PFSK-1 (cell line): Measurements from ENCODE around the gene L3MBTL4.

ENCODE experiments used
- POLR2AphosphoS5 ChIP-seq: IDR thresholded peaks from 2 replicates; pipeline ENCODE4 v1.6.1; 2012; ENCODE audit warnings: low read depth, mild to moderate bottlenecking, control low read depth, low read length, moderate library complexity
- TAF1 ChIP-seq: IDR thresholded peaks from 2 replicates; pipeline ENCODE4 v1.6.1; 2012; ENCODE audit warnings: low read length, control low read depth, borderline replicate concordance; ENCODE audit not compliant: insufficient read depth
- TF ChIP-seq, protein P1 (sequence below), 2 experiments: IDR thresholded peaks; 2 replicates each; pipeline versions ENCODE4 v1.6.1 to v1.8.0; 2011 to 2012; ENCODE audit warnings: low read depth in 2 of 2, low read length in 2 of 2, control low read depth in 1 of 2, inconsistent platforms in 1 of 2, mild to moderate bottlenecking in 1 of 2, moderate library complexity in 1 of 2; ENCODE audit not compliant: insufficient read depth in 1 of 2

DNA sequence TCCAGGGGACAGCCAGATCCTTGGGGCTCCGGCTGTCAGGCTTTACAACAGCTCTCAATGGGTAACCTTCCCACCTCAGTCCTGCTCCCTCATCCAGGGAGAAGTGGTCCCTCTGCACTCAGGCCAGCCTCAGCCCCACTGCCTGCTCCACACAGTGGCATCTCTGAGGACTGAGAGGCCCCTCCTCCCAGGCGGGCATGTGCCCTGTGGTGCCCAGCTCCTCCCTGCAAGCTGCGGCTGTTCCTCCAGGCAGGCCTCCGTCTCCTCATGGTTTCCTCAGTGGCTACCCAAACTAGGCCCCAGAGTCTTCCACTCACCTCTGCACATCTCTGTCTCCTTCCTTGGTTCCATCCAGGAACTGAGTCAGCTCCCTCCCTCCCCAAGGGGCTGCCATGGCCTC, 437.7 kb downstream of the L3MBTL4 start:
- TF ChIP-seq TAF1 (no peak), POLR2AphosphoS5 (no peak)
- TF ChIP-seq, protein P1, sequence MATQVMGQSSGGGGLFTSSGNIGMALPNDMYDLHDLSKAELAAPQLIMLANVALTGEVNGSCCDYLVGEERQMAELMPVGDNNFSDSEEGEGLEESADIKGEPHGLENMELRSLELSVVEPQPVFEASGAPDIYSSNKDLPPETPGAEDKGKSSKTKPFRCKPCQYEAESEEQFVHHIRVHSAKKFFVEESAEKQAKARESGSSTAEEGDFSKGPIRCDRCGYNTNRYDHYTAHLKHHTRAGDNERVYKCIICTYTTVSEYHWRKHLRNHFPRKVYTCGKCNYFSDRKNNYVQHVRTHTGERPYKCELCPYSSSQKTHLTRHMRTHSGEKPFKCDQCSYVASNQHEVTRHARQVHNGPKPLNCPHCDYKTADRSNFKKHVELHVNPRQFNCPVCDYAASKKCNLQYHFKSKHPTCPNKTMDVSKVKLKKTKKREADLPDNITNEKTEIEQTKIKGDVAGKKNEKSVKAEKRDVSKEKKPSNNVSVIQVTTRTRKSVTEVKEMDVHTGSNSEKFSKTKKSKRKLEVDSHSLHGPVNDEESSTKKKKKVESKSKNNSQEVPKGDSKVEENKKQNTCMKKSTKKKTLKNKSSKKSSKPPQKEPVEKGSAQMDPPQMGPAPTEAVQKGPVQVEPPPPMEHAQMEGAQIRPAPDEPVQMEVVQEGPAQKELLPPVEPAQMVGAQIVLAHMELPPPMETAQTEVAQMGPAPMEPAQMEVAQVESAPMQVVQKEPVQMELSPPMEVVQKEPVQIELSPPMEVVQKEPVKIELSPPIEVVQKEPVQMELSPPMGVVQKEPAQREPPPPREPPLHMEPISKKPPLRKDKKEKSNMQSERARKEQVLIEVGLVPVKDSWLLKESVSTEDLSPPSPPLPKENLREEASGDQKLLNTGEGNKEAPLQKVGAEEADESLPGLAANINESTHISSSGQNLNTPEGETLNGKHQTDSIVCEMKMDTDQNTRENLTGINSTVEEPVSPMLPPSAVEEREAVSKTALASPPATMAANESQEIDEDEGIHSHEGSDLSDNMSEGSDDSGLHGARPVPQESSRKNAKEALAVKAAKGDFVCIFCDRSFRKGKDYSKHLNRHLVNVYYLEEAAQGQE (IDR thresholded peaks at IDR 0.05; ENCODE audit: insufficient read depth in 1 of 2, low read depth in 2 of 2, low read length in 2 of 2): no peak
